AG10803 (cell line): ENCODE measurements around the gene PFN1.

Experiments
- DNase-seq: peaks from one replicate; pipeline ENCODE4 v3.0.0; 2010; ENCODE audit warnings: low read depth
- H3K4me3 ChIP-seq: 2 replicates; pipeline ENCODE4 v1.5.1; 2011; ENCODE audit warnings: mild to moderate bottlenecking, low read length, control low read depth
- TF ChIP-seq, protein P1 (sequence below): conservative IDR thresholded peaks from 2 replicates; pipeline ENCODE4 v1.5.1; 2011; ENCODE audit warnings: mild to moderate bottlenecking, low read length, control low read depth, inconsistent platforms

Gene PFN1

GRCh38 chr17:4944554-4945175 is 3.7 kb downstream of the PFN1 start:
- TF ChIP-seq, protein P1, sequence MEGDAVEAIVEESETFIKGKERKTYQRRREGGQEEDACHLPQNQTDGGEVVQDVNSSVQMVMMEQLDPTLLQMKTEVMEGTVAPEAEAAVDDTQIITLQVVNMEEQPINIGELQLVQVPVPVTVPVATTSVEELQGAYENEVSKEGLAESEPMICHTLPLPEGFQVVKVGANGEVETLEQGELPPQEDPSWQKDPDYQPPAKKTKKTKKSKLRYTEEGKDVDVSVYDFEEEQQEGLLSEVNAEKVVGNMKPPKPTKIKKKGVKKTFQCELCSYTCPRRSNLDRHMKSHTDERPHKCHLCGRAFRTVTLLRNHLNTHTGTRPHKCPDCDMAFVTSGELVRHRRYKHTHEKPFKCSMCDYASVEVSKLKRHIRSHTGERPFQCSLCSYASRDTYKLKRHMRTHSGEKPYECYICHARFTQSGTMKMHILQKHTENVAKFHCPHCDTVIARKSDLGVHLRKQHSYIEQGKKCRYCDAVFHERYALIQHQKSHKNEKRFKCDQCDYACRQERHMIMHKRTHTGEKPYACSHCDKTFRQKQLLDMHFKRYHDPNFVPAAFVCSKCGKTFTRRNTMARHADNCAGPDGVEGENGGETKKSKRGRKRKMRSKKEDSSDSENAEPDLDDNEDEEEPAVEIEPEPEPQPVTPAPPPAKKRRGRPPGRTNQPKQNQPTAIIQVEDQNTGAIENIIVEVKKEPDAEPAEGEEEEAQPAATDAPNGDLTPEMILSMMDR, result no peak
- H3K4me3 ChIP-seq, result peak overlapping the region; percentile 97
- no peak for DNase-seq

DNA sequence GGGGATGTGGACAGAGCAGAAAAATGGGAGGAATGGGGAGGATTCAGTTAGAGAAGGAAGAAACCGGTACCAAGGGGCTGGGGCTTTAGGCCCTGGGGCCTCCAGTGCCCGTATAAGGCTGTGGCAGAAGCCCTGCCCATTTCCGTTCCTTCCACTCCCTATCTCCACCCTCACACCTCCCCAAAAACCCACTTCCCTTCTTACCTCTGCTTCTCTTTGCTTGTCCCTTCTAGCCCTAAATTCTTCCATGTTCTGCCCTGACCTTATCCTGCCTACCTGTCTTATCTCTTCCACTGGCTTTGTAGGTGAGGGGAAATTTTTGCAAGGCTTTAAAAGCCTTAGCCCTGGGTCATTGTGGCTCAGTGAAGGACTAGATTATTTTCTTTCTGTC is 4.2 kb downstream of the PFN1 start:
- no peak for DNase-seq
- no peak overlapping the region for H3K4me3 ChIP-seq
- TF ChIP-seq, protein P1, result no peak

- TF ChIP-seq, protein P1, result no peak
- no peak for DNase-seq
- H3K4me3 ChIP-seq, result no peak overlapping the region
Measured at GRCh38 chr17:4942760-4943508, 5.4 kb downstream of the PFN1 start.

- TF ChIP-seq, protein P1, result no peak
- H3K4me3 ChIP-seq, result peak overlapping the region; percentile 89
- DNase-seq, result no peak
Measured at GRCh38 chr17:4941319-4941610, 7.1 kb downstream of the PFN1 start.

GRCh38 chr17:4940555-4941318 is 7.6 kb downstream of the PFN1 start:
- TF ChIP-seq, protein P1, result no peak
- H3K4me3 ChIP-seq, result peak overlapping the region; percentile 89
- no peak for DNase-seq

DNA sequence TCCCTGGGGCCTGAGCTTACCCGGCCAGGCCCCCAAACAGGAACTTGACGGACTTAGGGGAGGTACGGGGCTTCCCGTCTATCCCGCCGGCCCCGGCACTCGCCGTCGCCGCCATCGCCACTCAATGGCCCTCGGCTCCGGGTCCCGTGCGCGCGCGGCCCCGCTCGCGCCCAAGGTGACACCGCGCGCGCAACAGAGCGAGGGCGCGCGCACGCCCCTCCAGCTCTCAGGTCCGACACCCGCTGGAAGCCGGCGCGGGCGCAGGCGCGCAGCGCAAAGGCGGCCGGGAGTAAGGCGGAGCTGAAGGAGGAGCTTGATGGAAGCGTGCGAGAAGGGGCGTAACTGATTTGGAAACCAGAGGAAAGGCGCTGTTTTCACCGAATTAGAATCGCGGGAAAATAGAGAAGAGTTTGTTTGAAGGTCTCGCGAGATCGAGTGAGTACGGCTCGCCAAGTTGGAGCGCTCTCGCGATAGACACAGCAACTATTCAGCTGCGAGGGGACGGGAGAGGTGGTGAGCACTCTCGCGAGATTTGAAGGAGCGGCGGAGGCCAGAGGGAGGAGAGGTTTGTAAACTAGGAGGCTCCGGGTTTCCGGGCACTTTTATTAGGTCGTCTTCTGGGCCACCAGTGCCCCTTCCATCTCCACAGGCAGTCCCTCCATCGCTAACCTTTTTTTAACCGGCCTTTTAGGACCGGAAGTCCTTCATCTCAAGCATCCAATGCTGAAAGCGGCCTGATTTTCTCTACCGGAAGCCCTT is 8.4 kb downstream of the PFN1 start, which contains the start of the genes RNF167 and SLC25A11:
TSS of gene RNF167 (plus strand) at position 473 of the 759 bp plus-strand sequence. CDS start 642 bp downstream, outside the sequence.
TSS of gene SLC25A11 (minus strand) at position 251 of the 759 bp plus-strand sequence. CDS start at position 115, 136 bp downstream.
- TF ChIP-seq, protein P1, result no peak
- peak within 1 kb of the TSS; percentile 89 for H3K4me3 ChIP-seq
- DNase-seq, result peak; percentile 100
